Measurements from ENCODE around the gene MYO1H.

Gene MYO1H

DNA sequence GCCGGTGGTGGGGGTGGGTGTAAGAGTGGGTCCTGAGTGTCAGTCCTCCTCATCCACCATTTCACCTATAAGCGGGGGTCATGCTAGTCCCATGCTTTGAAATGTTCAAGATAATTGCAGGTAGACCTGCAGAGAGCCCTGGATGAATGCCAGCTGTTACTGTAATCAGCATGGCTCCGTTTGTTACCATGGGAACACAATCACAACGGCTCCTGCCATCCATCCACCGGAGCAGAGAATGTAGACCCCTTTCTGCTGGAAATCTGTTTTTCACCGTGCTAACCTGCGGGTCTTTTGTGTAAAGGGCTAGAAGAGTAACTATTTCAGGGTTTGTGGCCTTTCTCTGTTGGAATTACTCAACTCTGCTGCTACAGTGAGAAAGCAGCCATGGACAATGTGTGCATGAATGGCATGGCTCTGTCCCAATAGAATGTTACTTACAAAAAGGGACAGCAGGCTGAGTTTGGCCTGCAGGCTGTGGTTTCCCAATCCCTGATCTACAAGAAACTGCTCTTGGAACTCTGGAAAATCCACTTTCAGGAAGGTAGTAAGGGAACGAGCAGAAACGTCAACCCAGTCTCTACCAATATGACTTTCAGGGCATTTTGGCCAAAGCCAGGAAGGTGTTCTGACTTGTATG lies 93.3 kb downstream of the MYO1H start:
- TF ChIP-seq, protein P1, sequence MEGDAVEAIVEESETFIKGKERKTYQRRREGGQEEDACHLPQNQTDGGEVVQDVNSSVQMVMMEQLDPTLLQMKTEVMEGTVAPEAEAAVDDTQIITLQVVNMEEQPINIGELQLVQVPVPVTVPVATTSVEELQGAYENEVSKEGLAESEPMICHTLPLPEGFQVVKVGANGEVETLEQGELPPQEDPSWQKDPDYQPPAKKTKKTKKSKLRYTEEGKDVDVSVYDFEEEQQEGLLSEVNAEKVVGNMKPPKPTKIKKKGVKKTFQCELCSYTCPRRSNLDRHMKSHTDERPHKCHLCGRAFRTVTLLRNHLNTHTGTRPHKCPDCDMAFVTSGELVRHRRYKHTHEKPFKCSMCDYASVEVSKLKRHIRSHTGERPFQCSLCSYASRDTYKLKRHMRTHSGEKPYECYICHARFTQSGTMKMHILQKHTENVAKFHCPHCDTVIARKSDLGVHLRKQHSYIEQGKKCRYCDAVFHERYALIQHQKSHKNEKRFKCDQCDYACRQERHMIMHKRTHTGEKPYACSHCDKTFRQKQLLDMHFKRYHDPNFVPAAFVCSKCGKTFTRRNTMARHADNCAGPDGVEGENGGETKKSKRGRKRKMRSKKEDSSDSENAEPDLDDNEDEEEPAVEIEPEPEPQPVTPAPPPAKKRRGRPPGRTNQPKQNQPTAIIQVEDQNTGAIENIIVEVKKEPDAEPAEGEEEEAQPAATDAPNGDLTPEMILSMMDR (IDR thresholded peaks at IDR 0.05; ENCODE audit: low read depth, low read length, missing control alignments), result no peak
- DNase-seq, result no peak
- peaks cover under 1% of the 10 kb centered on the region for H3K36me3 ChIP-seq (replicated peaks)
- in situ Hi-C loops (cut with HindIII; ENCODE audit: low pct_ligation_motif_present, low sequenced_read_pairs), result no loop called here
- H3K27me3 ChIP-seq (replicated peaks), result no peaks in the 10 kb centered on the region
- no peak overlapping the region for H3K4me3 ChIP-seq (ENCODE audit: low read depth, low read length)
- H3K27ac ChIP-seq, result no peak overlapping the region

DNA sequence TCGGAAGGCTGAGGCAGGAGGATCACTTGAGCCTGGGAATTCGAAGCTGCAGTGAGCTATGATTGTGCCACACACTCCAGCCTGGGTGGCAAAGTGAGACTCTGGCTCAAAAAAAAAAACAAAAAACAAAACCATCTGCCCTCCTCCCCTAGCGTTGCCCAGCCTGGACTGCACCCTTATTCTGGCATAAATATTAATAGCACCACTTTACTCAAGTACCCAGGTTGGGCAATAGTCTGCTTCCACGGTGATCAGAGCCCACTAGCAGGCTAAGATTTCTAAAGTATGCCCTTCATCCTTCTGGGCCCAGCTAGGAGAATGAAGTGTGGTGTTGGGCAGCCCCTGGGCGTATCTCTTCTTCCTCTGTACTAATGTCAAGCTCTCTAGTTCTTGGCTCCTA lies 96.1 kb downstream of the MYO1H start:
- no peak for DNase-seq
- peaks cover 22% of the 10 kb centered on the region for H3K36me3 ChIP-seq (replicated peaks)
- TF ChIP-seq, protein P1 (IDR thresholded peaks at IDR 0.05; ENCODE audit: low read depth, low read length, missing control alignments), result no peak

DNA sequence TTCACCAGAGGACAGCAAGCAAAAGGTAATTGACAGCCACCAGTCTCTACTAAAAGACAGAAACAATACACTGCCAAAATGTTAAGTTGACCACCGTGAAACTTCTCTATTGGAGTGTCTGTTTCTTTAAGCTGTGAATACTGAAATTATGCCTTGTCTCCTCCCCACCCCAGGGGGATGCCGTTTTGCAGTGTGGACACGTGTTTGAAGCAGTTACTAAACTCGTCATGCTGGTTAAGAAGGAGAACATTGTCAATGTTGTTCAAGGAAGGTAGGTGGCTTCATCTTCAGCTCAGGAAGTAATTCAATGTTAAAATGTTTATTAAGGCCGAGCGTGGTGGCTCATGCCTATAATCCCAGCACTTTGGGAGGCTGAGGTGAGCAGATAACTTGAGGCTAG lies 96.6 kb downstream of the MYO1H start:
- no peaks in the 10 kb centered on the region for H3K27me3 ChIP-seq (replicated peaks)
- H3K27ac ChIP-seq, result no peak overlapping the region
- peaks cover 25% of the 10 kb centered on the region for H3K36me3 ChIP-seq (replicated peaks)
- in situ Hi-C loops (cut with HindIII; ENCODE audit: low pct_ligation_motif_present, low sequenced_read_pairs), result no loop called here
- no peak for DNase-seq
- TF ChIP-seq, protein P1 (IDR thresholded peaks at IDR 0.05; ENCODE audit: low read depth, low read length, missing control alignments), result no peak
- no peak overlapping the region for H3K4me3 ChIP-seq (ENCODE audit: low read depth, low read length)

More for the DNA sequence above, 96.1 kb downstream of the MYO1H start:
- no peak overlapping the region for H3K27ac ChIP-seq
- no peak overlapping the region for H3K4me3 ChIP-seq (ENCODE audit: low read depth, low read length)
- in situ Hi-C loops (cut with HindIII; ENCODE audit: low pct_ligation_motif_present, low sequenced_read_pairs), result no loop called here
- no peaks in the 10 kb centered on the region for H3K27me3 ChIP-seq (replicated peaks)

DNA sequence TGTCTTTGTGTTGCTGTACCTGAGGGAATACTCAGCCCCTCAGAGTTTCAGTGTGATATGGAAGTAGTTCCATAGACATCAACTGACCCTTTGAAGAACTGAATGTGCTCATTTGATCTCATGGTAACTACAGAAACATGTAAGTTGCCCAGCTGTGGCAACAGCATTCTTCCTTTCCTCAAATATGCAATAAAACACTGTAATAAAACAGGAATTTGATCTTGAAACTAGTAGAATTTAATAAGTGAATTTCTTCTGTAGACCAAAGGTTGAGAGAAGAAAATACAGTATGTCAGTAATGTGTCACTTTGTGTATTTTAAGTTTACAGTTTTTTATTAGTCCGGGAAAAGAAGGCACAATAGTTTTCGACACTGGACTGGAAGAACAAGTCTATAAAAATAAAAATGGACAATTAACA lies 97.5 kb downstream of the MYO1H start:
- no peak overlapping the region for H3K27ac ChIP-seq
- no peak overlapping the region for H3K4me3 ChIP-seq (ENCODE audit: low read depth, low read length)
- TF ChIP-seq, protein P1 (IDR thresholded peaks at IDR 0.05; ENCODE audit: low read depth, low read length, missing control alignments), result no peak
- DNase-seq, result peak; percentile 14
- no peaks in the 10 kb centered on the region for H3K27me3 ChIP-seq (replicated peaks)
- in situ Hi-C loops (cut with HindIII; ENCODE audit: low pct_ligation_motif_present, low sequenced_read_pairs), result no loop called here
- peaks cover 35% of the 10 kb centered on the region for H3K36me3 ChIP-seq (replicated peaks)

DNA sequence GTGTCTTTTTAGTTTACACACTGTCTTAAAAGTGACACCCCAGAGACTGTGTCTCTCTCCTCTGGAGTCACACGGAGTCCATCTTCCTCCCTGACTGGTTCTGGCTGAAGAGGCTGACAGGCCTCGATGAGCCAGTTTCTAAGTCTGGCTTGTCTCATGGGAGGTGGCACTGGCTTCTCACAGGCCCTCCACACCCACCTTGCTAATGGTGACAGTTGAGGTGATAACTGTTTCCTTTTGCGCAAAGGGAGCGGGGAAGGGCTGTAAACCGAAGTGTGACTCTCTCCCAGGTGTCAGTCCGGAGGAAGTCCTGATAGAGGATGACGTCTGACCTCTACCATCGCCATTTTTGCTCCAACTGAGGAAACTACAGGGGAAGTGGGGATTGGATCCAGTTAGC lies 99.2 kb downstream of the MYO1H start:
- Histone ChIP-seq H3K36me3 (replicated peaks) (peaks cover 50% of the 10 kb centered on the region), H3K4me3 (ENCODE audit: low read depth, low read length) (no peak overlapping the region), H3K27me3 (replicated peaks) (no peaks in the 10 kb centered on the region), H3K27ac (no peak overlapping the region)
- TF ChIP-seq, protein P1 (IDR thresholded peaks at IDR 0.05; ENCODE audit: low read depth, low read length, missing control alignments), result no peak
- in situ Hi-C loops (cut with HindIII; ENCODE audit: low pct_ligation_motif_present, low sequenced_read_pairs), result no loop called here
- DNase-seq, result no peak

DNA sequence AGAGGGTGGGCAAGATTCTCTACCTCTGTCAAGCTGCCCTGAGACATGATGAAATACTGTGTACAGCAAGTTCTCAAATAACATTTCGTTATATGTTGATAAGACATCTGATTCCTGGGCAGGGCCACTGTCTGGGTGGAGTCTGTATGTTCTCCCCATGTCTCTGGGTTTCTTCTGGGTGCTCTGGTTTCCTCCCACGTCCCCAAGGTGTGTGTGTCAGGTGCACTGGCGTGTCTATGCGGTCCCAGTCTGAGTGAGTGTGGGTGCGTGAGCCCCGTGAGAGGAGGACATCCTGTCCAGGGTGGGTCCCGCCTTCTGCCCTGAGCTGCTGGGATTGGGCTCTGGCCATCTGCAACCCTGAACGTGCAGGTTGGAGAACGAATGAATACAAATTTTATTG lies 99.8 kb downstream of the MYO1H start:
- H3K36me3 ChIP-seq (replicated peaks), result peaks cover 55% of the 10 kb centered on the region
- in situ Hi-C loops (cut with HindIII; ENCODE audit: low pct_ligation_motif_present, low sequenced_read_pairs), result no loop called here
- H3K27ac ChIP-seq, result no peak overlapping the region
- H3K4me3 ChIP-seq (ENCODE audit: low read depth, low read length), result no peak overlapping the region
- DNase-seq, result no peak
- no peaks in the 10 kb centered on the region for H3K27me3 ChIP-seq (replicated peaks)
- TF ChIP-seq, protein P1 (IDR thresholded peaks at IDR 0.05; ENCODE audit: low read depth, low read length, missing control alignments), result no peak
